Uterus (tissue), 2 donors: ENCODE measurements around the gene CTTN.

Source experiments
- CTCF ChIP-seq, 4 experiments: fragments of 200-600 bp in 2 of 4; fragments of 450-650 bp in 2 of 4; sonication (generic) in 2 of 4; IDR thresholded peaks; one replicate each; pipeline ENCODE4 v1.5.1; 2016 to 2019; ENCODE audit warnings: antibody characterized with exemption in 4 of 4, mild to moderate bottlenecking in 2 of 4, moderate library complexity in 1 of 4
- POLR2A ChIP-seq, 2 donors: fragments of 450-650 bp; IDR thresholded peaks; one replicate each; pipeline ENCODE4 v1.6.1; 2016; ENCODE audit warnings: antibody characterized with exemption in 2 of 2, mild to moderate bottlenecking in 1 of 2, moderate library complexity in 1 of 2

DNA sequence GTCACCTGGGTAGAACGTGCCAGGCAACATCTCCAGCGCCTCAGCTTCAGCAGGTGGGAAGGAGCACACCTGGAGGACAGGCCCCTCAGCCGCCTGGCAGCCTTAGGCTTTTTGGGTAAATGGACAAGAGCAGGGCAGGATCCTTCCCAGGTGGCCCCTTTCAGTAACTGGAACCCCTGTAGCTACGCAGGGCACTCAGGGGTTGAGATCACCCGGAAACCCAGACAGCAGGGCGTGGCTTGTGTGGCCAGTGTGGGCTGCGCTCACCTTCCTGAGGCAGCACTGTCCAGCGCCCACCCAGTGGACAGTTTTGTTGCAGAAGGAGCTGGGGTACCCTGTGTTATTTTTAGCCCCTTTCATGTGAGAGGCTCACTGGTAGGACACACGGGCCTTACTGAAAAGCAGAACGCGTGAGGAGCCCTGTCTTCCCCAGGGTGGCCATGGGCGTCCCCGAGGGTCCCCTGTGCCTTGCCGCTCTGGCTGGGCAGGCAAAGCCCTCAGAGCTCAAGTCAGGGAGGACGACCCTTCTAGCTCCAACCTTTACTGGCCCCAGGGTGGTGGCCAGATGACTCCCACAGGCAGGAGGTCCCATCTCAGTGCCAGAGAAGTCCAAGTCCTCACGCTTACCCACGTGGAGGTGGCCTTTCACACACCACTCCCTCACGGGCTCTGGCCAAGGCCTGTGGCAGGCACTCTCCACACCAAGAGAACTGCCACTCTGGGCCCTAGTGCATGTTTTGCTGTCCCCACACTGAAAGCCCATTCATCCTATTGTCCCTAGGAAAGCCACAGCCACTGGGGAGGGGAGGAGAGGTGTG is 75.8 kb downstream of the CTTN start:
- TF ChIP-seq CTCF (IDR thresholded peaks at IDR 0.05) (no peak), POLR2A (IDR thresholded peaks at IDR 0.05) (no peak)
